GM21423 (cell line): ENCODE results near the gene STOML1.
"Not testable (repeated sequence)": the region's sequence is repeated elsewhere in the genome, so short reads cannot be mapped to it uniquely, and the experiment has no call there.

ENCODE experiments used
- ATAC-seq: cut with Tn5 transposase; IDR thresholded peaks from one replicate; pipeline ENCODE4 v1.9.1; 2021; ENCODE audit warnings: mild to moderate bottlenecking, moderate library complexity; ENCODE audit not compliant: unreplicated experiment

Gene STOML1

GRCh38 chr15:73987681-73988444, 4.2 kb downstream of the STOML1 start:
- no peak for ATAC-seq

GRCh38 chr15:73987250-73987649, 4.8 kb downstream of the STOML1 start:
- ATAC-seq, result no peak

- ATAC-seq, result no peak
Measured at GRCh38 chr15:73986776-73987056, 5.4 kb downstream of the STOML1 start.

- ATAC-seq, result no peak
Measured at GRCh38 chr15:73986055-73986775, 5.9 kb downstream of the STOML1 start.

- ATAC-seq, result no peak
Measured at GRCh38 chr15:73985101-73985873, 6.8 kb downstream of the STOML1 start.

GRCh38 chr15:73984208-73984979, 7.7 kb downstream of the STOML1 start:
- no peak for ATAC-seq

- ATAC-seq, result no peak
Measured at GRCh38 chr15:73983773-73984172, 8.3 kb downstream of the STOML1 start.

GRCh38 chr15:73983211-73983727, 8.8 kb downstream of the STOML1 start:
- no peak for ATAC-seq

- no peak for ATAC-seq
Measured at GRCh38 chr15:73982222-73982962, 9.7 kb downstream of the STOML1 start.

GRCh38 chr15:73981761-73982221, 10.3 kb downstream of the STOML1 start:
- ATAC-seq, result no peak

- ATAC-seq, result no peak
Measured at GRCh38 chr15:73979636-73980035, 12.5 kb downstream of the STOML1 start.

GRCh38 chr15:73978896-73979295, 13.2 kb downstream of the STOML1 start:
- no peak for ATAC-seq

GRCh38 chr15:73975440-73976125, 16.5 kb downstream of the STOML1 start:
- not testable (repeated sequence) for ATAC-seq

GRCh38 chr15:73973683-73974200, 18.4 kb downstream of the STOML1 start:
- ATAC-seq, result not testable (repeated sequence)

GRCh38 chr15:73972984-73973682, 19.0 kb downstream of the STOML1 start:
- ATAC-seq, result no peak

- ATAC-seq, result no peak
Measured at GRCh38 chr15:73969151-73969759, 22.8 kb downstream of the STOML1 start.

- ATAC-seq, result no peak
Measured at GRCh38 chr15:73968461-73968860, 23.6 kb downstream of the STOML1 start.

- peak; percentile 65 for ATAC-seq
Measured at GRCh38 chr15:73965758-73966113, 26.4 kb downstream of the STOML1 start.
